Activated CD8-positive, alpha-beta memory T cell treated with anti-CD3 and anti-CD28 coated beads, Interleukin-2, amount 50 U/mL, for 1 hour (primary cell): Measurements from ENCODE around the gene CDK9.
"Not testable (repeated sequence)": the region's sequence is repeated elsewhere in the genome, so short reads cannot be mapped to it uniquely, and the experiment has no call there.

Source experiments
- DNase-seq: peaks from one replicate; pipeline ENCODE4 v3.0.0-alpha.2; 2020; ENCODE audit errors: extremely low read depth

CDK9 gene

DNA sequence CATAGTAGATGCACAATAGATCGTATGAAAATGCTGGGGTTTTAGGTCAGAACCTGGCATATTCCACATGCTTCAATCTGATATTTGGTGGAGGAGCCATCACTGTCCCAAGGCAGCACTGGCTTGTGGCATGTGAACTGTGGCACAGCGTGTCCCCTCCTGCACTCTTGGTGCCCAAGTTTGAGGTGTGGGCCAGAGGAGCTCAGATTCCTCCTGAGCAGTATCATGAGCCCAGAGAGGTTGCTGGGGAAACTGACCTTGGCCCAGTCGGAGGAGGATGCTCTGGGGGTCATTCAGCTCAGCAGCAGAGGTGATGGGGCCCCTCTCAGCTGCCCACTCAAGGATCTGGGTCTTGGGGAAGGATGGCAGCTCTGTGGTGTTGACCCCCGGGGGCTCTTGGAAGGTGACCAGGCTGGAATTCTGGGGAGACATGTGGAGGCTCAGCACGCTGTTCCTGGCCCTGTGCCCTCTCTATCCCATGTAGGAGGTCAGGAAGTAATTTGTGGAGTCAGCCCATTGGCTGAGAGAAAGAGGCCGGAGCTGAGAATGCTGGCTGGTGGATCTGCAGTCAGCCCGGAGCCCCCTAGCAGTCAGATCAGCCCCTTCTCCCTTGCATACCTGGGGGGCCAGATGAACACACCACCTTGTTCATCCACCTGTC, 40.5 kb downstream of the CDK9 start:
- DNase-seq, result no peak

DNA sequence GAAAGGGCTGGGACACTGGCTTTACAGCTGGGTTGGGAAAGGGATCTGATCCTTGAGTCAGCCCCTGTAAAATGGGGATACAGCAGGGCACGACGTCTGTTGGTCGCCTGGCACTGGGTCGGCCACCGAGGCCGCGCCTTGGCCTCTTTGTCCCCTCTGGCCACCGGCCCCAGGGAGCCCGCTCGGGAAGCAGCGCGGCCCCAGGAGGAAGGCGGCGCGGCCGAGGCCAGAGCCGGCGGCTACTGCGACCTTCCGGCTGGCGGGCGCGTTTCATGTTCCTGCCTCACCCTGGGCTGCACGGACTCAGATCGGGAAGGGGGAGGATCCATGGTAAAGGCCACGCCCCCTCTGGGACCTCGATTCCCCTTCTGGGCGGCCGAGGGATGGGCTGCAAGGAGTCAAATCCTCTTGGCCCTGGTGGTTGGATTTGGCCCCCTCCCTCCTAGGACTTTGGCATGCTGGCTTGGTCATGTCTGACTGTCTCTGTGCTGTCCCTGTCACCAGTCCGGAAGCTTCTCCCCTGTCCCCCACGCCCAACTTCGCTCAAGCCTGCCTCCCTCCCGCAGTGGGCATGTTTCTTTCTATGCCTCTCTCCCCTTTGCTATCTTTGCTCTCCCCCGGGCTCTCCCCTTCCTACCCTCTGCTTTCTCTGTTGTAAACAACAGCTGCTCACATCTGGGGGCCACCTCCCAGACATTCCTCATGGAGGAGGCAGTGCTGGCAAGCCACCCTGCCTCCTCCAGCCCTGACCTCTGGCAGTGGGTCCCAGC, 42.6 kb downstream of the CDK9 start:
- no peak for DNase-seq

DNA sequence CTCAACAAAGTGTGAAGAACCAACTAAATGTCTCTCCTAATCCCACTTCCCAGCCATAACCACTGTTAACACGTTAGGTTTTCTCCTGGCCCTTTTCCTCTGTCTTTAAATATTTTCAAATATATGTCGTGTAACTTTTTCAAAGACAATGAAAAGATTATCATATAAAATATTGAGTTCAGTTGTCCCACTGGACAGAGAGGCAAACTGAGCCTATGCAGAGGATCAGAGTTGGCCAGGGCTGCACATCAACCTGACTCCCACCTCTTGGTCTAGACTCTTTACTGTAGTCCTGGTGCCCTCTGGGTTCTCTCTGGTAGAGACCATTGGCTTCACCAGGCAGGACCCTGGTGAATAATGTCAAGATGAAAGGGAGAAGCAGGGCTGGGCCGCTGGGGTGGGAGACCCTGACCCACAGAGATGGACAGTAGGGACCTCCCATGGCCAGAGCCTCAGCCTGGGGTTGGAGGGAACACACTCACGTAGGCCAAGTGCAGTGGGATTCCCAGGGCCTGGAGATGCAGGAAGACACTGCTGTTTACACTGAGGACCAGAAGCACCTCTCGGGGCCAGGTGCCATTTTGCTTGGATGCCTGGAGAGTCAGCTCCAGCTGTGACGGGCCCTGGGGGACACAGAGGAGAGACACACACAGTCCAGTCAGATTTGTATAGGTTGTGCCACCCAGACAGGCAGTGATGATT, 43.5 kb downstream of the CDK9 start:
- DNase-seq, result no peak

DNA sequence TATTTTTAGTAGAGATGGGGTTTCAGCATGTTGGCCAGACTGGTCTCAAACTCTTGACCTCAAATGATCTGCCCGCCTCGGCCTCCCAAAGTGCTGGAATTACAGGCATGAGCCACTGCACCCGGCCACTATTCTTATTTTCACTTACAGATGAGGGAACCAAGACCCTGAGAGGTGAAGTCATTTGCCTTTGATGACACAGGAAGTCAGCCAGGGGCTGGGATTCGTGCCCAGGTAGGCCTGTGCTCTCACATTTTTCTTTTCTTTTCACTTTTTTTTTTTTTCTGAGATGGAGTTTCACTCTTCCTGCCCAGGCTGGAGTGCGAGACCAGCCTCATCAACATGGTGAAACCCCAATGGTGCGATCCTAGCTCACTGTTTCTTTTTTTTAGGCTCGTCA, 46.4 kb downstream of the CDK9 start:
- no peak for DNase-seq

DNA sequence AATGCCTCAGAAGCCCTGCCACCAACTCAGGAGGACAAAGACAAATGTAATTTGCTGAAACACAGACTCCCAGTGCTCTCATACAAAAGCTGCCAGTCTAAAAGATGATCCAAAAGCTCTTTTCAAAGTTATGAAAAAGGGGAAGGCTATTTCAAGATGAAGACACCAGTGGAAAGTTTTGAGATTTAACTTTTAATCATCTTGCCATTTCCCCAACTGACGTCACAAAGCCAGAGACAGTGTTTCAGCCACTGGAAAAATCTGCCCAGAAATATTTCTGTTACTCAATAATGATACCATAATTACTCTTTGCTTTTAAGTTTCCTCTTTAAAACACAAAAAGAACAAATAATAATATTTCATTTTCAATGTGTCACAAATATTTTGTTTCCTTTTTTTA, 47.7 kb downstream of the CDK9 start:
- DNase-seq, result no peak

DNA sequence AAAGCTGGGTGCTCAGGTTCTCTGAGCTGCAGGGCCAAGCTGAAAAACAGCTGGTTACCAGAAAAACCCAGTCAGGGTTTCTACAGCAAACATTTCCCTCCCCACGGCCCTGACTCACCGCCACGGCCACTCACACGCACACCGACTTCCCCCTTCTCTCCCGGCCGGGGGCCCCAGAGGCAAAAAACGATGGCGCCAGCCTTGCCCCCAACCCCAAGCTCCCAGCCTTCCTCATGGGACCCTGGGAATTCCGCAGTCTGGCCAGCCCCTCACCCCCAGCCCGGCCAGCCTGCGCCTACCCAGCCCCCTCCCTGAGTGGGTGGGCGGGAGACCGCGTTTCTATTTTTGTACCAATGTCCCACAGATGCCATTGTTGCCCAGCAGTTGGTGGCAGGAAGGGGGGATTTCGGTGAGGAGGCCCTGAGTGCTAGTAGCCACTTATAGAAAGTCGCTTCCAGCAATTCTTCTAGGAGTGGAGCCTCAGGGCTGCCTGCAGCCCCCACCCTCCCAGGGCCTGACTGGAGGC, 50.2 kb downstream of the CDK9 start:
- no peak for DNase-seq

DNA sequence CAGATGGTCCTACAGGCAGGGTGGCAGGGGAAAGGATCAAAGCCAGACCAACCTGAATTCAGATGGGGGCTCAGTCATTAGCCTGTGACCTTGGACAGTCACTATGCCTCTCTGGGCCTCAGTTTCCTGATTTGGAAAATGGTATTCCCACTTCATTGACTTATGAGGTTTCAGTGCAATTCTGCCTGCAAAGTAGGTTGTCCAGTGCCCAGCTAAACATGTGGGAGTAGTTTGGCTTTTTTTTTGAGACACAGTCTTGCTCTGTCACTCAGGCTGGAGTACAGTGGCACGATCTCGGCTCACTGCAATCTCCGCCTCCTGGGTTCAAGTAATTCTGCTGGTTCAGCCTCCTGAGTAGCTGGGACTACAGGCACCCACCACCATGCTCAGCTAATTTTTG, 50.7 kb downstream of the CDK9 start:
- not testable (repeated sequence) for DNase-seq

DNA sequence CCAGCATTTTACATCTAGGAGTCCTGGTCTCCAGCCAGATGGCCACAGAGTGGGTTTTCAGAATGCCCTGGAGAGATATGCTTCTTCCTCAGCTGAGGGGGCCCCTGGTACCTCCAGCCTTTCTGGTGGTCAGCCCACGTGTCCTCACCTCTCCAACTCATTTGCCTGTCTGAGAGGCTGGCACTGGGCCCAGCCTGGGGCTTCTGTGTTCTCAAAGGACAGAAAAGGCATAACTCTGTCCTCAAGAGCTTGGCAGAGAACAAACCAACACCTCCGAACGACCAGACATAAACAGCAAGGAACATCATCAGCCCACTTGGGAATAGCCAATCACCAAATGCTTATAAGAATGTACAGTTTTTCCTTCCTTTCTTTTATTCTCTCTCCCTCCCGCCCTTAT, 51.5 kb downstream of the CDK9 start:
- no peak for DNase-seq

DNA sequence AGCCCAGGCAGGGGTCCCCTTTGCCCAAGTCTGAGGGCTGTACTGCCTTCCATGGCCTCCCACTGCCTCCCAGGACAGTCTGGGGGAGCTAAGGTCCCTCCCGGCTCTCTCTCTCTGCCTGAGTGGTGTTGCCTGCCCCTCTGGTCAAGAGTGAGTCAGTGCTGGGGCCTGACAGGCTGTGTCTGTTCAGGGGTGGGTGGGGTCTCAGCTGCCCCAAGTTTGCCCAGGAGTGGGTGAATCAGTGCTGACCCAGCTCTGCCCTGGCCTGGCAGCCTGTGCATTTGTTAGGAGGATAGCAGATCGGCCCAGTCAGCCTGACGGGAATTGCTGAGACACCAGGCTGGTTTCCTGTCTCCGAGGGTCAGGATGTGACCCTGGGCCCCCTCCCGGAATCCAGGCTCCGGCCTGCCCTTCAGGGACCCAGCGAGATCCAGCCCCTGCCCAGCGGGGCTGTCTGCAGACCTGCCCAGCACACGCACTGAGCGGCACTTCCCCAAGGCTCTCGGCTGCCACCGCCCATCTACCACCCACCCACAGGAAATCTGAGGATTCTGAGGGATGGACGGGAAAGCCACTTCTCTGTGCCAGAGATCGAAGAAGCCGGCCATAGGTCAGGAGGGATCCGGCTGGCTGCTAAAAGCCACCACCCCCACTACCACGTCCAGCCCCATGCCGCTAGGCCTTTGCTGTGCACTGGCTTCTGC, 52.7 kb downstream of the CDK9 start:
- no peak for DNase-seq
